HepG2 (cell line): Measurements from ENCODE around the gene PSMA7. TPM values are rescaled to one million over a fixed set of nuclear protein-coding genes. Genes with fewer than 3 reads are reported as not detected.
A peak's percentile ranks its signal among the peaks of the same experiment; 100 is the strongest.

Source experiments
- ARNT ChIP-seq: fragments of 450-650 bp; IDR thresholded peaks from 2 replicates; pipeline ENCODE4 v1.6.1; 2017
- CENPX ChIP-seq: sonication (generic); formaldehyde crosslinking; IDR thresholded peaks from 2 replicates; pipeline ENCODE4 v1.9.0; 2021; ENCODE audit warnings: mild to moderate bottlenecking, missing genetic modification reagents, moderate library complexity
- EP300 ChIP-seq, 3 experiments: sonication (generic) in 1 of 3; formaldehyde crosslinking in 1 of 3; IDR thresholded peaks; 2 replicates each; pipeline versions ENCODE4 v1.5.1 to v1.6.1; 2011 to 2020; ENCODE audit warnings: low read depth in 2 of 3, low read length in 2 of 3, borderline replicate concordance in 1 of 3, improper control_type of control experiment in 1 of 3, mild to moderate bottlenecking in 1 of 3, missing genetic modification reagents in 1 of 3, moderate library complexity in 1 of 3
- HNF4G ChIP-seq, 2 experiments: sonication (generic) in 1 of 2; formaldehyde crosslinking in 1 of 2; IDR thresholded peaks; 2 replicates each; pipeline versions ENCODE4 v1.4.0 to v1.6.1; 2011 to 2020; ENCODE audit warnings: borderline replicate concordance in 2 of 2, low read depth in 2 of 2, mild to moderate bottlenecking in 2 of 2, low read length in 1 of 2, missing genetic modification reagents in 1 of 2, moderate library complexity in 1 of 2
- HNRNPL ChIP-seq: fragments of 200-400 bp; formaldehyde crosslinking; IDR thresholded peaks from 2 replicates; pipeline ENCODE4 v1.6.1; 2017; ENCODE audit warnings: mild to moderate bottlenecking, low read depth, low read length
- JARID2 ChIP-seq: sonication (generic); formaldehyde crosslinking; IDR thresholded peaks from 2 replicates; pipeline ENCODE4 v1.8.1; 2023; ENCODE audit warnings: missing genetic modification reagents, inconsistent platforms; ENCODE audit not compliant: insufficient replicate concordance
- JDP2 ChIP-seq: sonication (generic); formaldehyde crosslinking; IDR thresholded peaks from 2 replicates; pipeline ENCODE4 v1.8.1; 2022; ENCODE audit warnings: missing genetic modification reagents, borderline replicate concordance
- MAF1 ChIP-seq: sonication (generic); formaldehyde crosslinking; IDR thresholded peaks from 2 replicates; pipeline ENCODE4 v1.5.0; 2020; ENCODE audit warnings: missing genetic modification reagents, borderline replicate concordance
- SPEN ChIP-seq: sonication (generic); formaldehyde crosslinking; IDR thresholded peaks from 2 replicates; pipeline ENCODE4 v1.5.1; 2020; ENCODE audit warnings: low read depth, mild to moderate bottlenecking, missing genetic modification reagents
- SRF ChIP-seq: IDR thresholded peaks from 2 replicates; pipeline ENCODE4 v1.6.1; 2011; ENCODE audit warnings: mild to moderate bottlenecking, low read depth, low read length, moderate library complexity
- TFAP4 ChIP-seq: sonication (generic); IDR thresholded peaks from 2 replicates; pipeline ENCODE4 v1.6.1; 2016; ENCODE audit warnings: low read depth, borderline replicate concordance
- TOPORS ChIP-seq: sonication (generic); formaldehyde crosslinking; IDR thresholded peaks from 2 replicates; pipeline ENCODE4 v1.8.0; 2023; ENCODE audit warnings: mild to moderate bottlenecking, missing genetic modification reagents
- U2AF1 ChIP-seq: fragments of 200-400 bp; formaldehyde crosslinking; optimal IDR thresholded peaks from 2 replicates; pipeline ENCODE3; 2017; ENCODE audit warnings: mild to moderate bottlenecking, low read depth, low read length
- ZEB1 ChIP-seq: IDR thresholded peaks from 2 replicates; pipeline ENCODE4 v1.6.1; 2012; ENCODE audit warnings: mild to moderate bottlenecking, low read depth, inconsistent platforms; ENCODE audit not compliant: insufficient replicate concordance
- ZNF317 ChIP-seq: sonication (generic); formaldehyde crosslinking; IDR thresholded peaks from 2 replicates; pipeline ENCODE4 v1.5.0; 2020; ENCODE audit warnings: mild to moderate bottlenecking, missing genetic modification reagents
- ZNF350 ChIP-seq: sonication (generic); formaldehyde crosslinking; IDR thresholded peaks from 2 replicates; pipeline ENCODE4 v1.4.0; 2020; ENCODE audit warnings: mild to moderate bottlenecking, low read depth, missing genetic modification reagents, borderline replicate concordance
- ZNF383 ChIP-seq: sonication (generic); formaldehyde crosslinking; IDR thresholded peaks from 2 replicates; pipeline ENCODE4 v1.4.0; 2020; ENCODE audit warnings: missing genetic modification reagents, mild to moderate bottlenecking, borderline replicate concordance
- ZNF44 ChIP-seq: sonication (generic); formaldehyde crosslinking; IDR thresholded peaks from 2 replicates; pipeline ENCODE4 v1.5.1; 2020; ENCODE audit warnings: mild to moderate bottlenecking, missing genetic modification reagents
- ZNF564 ChIP-seq: sonication (generic); formaldehyde crosslinking; IDR thresholded peaks from 2 replicates; pipeline ENCODE4 v1.8.1; 2023; ENCODE audit warnings: mild to moderate bottlenecking, missing genetic modification reagents
- ZNF609 ChIP-seq: sonication (generic); formaldehyde crosslinking; IDR thresholded peaks from 2 replicates; pipeline ENCODE4 v1.4.0; 2020; ENCODE audit warnings: mild to moderate bottlenecking, missing genetic modification reagents, borderline replicate concordance
- ZNF644 ChIP-seq: IDR thresholded peaks from 2 replicates; pipeline ENCODE4 v1.6.1; 2016; ENCODE audit warnings: low read depth
- ZNF674 ChIP-seq: sonication (generic); formaldehyde crosslinking; IDR thresholded peaks from 2 replicates; pipeline ENCODE4 v1.5.0; 2020; ENCODE audit warnings: low read depth, mild to moderate bottlenecking, missing genetic modification reagents
- polyA plus RNA-seq, 8 experiments: library from polyadenylated mRNA; depleted of rRNA in 3 of 8; stranded (reverse) in 7 of 8; unstranded in 1 of 8; fragments of >200 nt; fragmentation: Illumina TruSeq in 4 of 8; extraction: Trizol in 4 of 8; gene quantifications; 2 replicates each; pipeline versions ENCODE4 v1.2.1 to v1.2.3, GENCODE V29; 2011 to 2016; ENCODE audit warnings: low read depth in 4 of 8, missing spikeins in 1 of 8, mixed read lengths in 1 of 8; ENCODE audit not compliant: insufficient read depth in 1 of 8
- total RNA-seq, 5 experiments: library from RNA; depleted of rRNA; stranded (reverse); fragments of >200 nt; fragmentation: Illumina TruSeq; extraction: Trizol; gene quantifications; 2 replicates each; pipeline ENCODE4 v1.2.3, GENCODE V29; 2016; ENCODE audit warnings: low read depth in 1 of 5

Gene PSMA7
- total and polyA plus RNA-seq, 2 of the 13 experiments (the other 11 are each of a cell fraction or from before 2014, with no cell fraction given), result 531 to 631 TPM

GRCh38 chr20:62119591-62120364 is 23.4 kb downstream of the PSMA7 start (continued):
- TF ChIP-seq ARNT (no peak), ZNF644 (CRISPR knock-in tag) (peak; percentile 61), HNF4G (IDR thresholded peaks at IDR 0.05; ENCODE audit: borderline replicate concordance, low read depth, low read length) (peak; percentile 94), HNF4G (CRISPR knock-in tag; IDR thresholded peaks at IDR 0.05; ENCODE audit: borderline replicate concordance, low read depth) (peak; percentile 95; the same call in 1 of the 2 replicates), TFAP4 (peak; percentile 67; the same call in 1 of the 2 replicates), CENPX (CRISPR knock-in tag) (no peak), ZNF609 (CRISPR knock-in tag) (peak; percentile 54; the same call in 1 of the 2 replicates), ZNF44 (CRISPR knock-in tag) (peak; percentile 82; the same call in 1 of the 2 replicates), EP300 (IDR thresholded peaks at IDR 0.05; ENCODE audit: low read depth in 2 of 2, low read length in 2 of 2) (peak in 1 of 2 experiments; percentile 59; a peak in 2 of 4 replicates), EP300 (CRISPR knock-in tag; IDR thresholded peaks at IDR 0.05; ENCODE audit: borderline replicate concordance) (no peak), SPEN (CRISPR knock-in tag) (peak; percentile 70), ZNF350 (CRISPR knock-in tag) (peak; percentile 91), ZEB1 (peak; percentile 89), U2AF1 (peak; percentile 57), JDP2 (CRISPR knock-in tag) (no peak), JARID2 (CRISPR knock-in tag) (no peak), ZNF383 (CRISPR knock-in tag) (no peak), HNRNPL (peak; percentile 89), ZNF564 (CRISPR knock-in tag) (no peak), ZNF674 (CRISPR knock-in tag) (no peak), ZNF317 (CRISPR knock-in tag) (peak; percentile 61; the same call in 1 of the 2 replicates), SRF (peak; percentile 97), MAF1 (CRISPR knock-in tag) (no peak), TOPORS (CRISPR knock-in tag) (no peak; the same call in 1 of the 2 replicates)
